ENCODE measurements around the gene TAS2R38.
"Not testable (repeated sequence)": the region's sequence is repeated elsewhere in the genome, so short reads cannot be mapped to it uniquely, and the experiment has no call there.

The TAS2R38 gene

GRCh38 chr7:141992688-141993087, 19.1 kb upstream of the TAS2R38 start:
- no peak overlapping the region for H3K4me3 ChIP-seq (replicated peaks; ENCODE audit: low read depth, low read length)
- TF ChIP-seq CTCF (IDR thresholded peaks at IDR 0.05; ENCODE audit: low read depth, low read length, missing control alignments) = no peak
- no peak for DNase-seq (ENCODE audit: extremely low read depth, low read depth)

- no peak overlapping the region for H3K4me3 ChIP-seq (replicated peaks; ENCODE audit: low read depth, low read length)
- TF ChIP-seq CTCF (IDR thresholded peaks at IDR 0.05; ENCODE audit: low read depth, low read length, missing control alignments) = no peak
- DNase-seq (ENCODE audit: extremely low read depth, low read depth) = no peak
Measured at GRCh38 chr7:141992156-141992555, 18.6 kb upstream of the TAS2R38 start.

- H3K4me3 ChIP-seq (replicated peaks; ENCODE audit: low read depth, low read length) = no peak overlapping the region
- no peak for DNase-seq (ENCODE audit: extremely low read depth, low read depth)
- no peak for TF ChIP-seq CTCF (IDR thresholded peaks at IDR 0.05; ENCODE audit: low read depth, low read length, missing control alignments)
Measured at GRCh38 chr7:141991140-141991539, 17.6 kb upstream of the TAS2R38 start.

- H3K4me3 ChIP-seq (replicated peaks; ENCODE audit: low read depth, low read length) = no peak overlapping the region
- no peak for DNase-seq (ENCODE audit: extremely low read depth, low read depth)
- TF ChIP-seq CTCF (IDR thresholded peaks at IDR 0.05; ENCODE audit: low read depth, low read length, missing control alignments) = no peak
Measured at GRCh38 chr7:141990011-141990725, 16.6 kb upstream of the TAS2R38 start.

GRCh38 chr7:141987803-141988202, 14.2 kb upstream of the TAS2R38 start:
- H3K4me3 ChIP-seq (replicated peaks; ENCODE audit: low read depth, low read length); DNase-seq (ENCODE audit: extremely low read depth, low read depth): not testable (repeated sequence)

GRCh38 chr7:141986923-141987322, 13.3 kb upstream of the TAS2R38 start:
- DNase-seq (ENCODE audit: extremely low read depth, low read depth) = no peak
- H3K4me3 ChIP-seq (replicated peaks; ENCODE audit: low read depth, low read length) = no peak overlapping the region
- no peak for TF ChIP-seq CTCF (IDR thresholded peaks at IDR 0.05; ENCODE audit: low read depth, low read length, missing control alignments)

- DNase-seq (ENCODE audit: extremely low read depth, low read depth); H3K4me3 ChIP-seq (replicated peaks; ENCODE audit: low read depth, low read length): not testable (repeated sequence)
Measured at GRCh38 chr7:141985926-141986325, 12.4 kb upstream of the TAS2R38 start.

GRCh38 chr7:141979568-141979967, 6.0 kb upstream of the TAS2R38 start:
- no peak for DNase-seq (ENCODE audit: extremely low read depth, low read depth)
- no peak overlapping the region for H3K4me3 ChIP-seq (replicated peaks; ENCODE audit: low read depth, low read length)
- no peak for TF ChIP-seq CTCF (IDR thresholded peaks at IDR 0.05; ENCODE audit: low read depth, low read length, missing control alignments)
